AG04450 (cell line): ENCODE measurements around the gene PRDM10. TPM values are rescaled to one million over a fixed set of nuclear protein-coding genes. Genes with fewer than 3 reads are reported as not detected.
A peak's percentile ranks its signal among the peaks of the same experiment; 100 is the strongest.

Experiments used
- CTCF ChIA-PET: fragments of 300-600, 350-600 bp; formaldehyde crosslinking; extraction: SDS; loops from one replicate; lab custom pipeline; 2022; ENCODE audit warnings: antibody characterized with exemption, inconsistent platforms; lab: Charles Lee
- POLR2A ChIA-PET: fragments of 350-600 bp; formaldehyde crosslinking; extraction: SDS; loops from one replicate; lab custom pipeline; 2021; ENCODE audit warnings: antibody characterized with exemption, inconsistent platforms; lab: Yijun Ruan, JAX
- DNase-seq: peaks from one replicate; pipeline ENCODE4 v3.0.0-alpha.2; 2011; ENCODE audit warnings: low read depth, low spot score
- H3K27ac ChIP-seq: one replicate; pipeline ENCODE4 v1.5.1; 2012; ENCODE audit warnings: low read depth, low read length, control low read depth
- H3K27me3 ChIP-seq: one replicate; pipeline ENCODE4 v1.6.0; 2012; ENCODE audit warnings: low read length; ENCODE audit not compliant: control insufficient read depth, insufficient read depth
- H3K4me3 ChIP-seq: 2 replicates; pipeline ENCODE4 v1.5.1; 2011; ENCODE audit warnings: mild to moderate bottlenecking, low read depth, low read length, control low read depth
- H3K9me3 ChIP-seq: 2 replicates; pipeline ENCODE4 v1.5.1; 2012; ENCODE audit warnings: low read length; ENCODE audit not compliant: control insufficient read depth, insufficient read depth
- polyA plus RNA-seq: library from polyadenylated mRNA; depleted of rRNA; stranded (reverse); fragments of >200 nt; gene quantifications from 2 replicates; pipeline ENCODE4 v1.2.3, GENCODE V29; 2011
- TF ChIP-seq, protein P1 (sequence below): IDR thresholded peaks from 2 replicates; pipeline ENCODE4 v1.5.1; 2011; ENCODE audit warnings: low read depth, low read length, control low read depth, inconsistent platforms

Gene PRDM10
- polyA plus RNA-seq, 1 experiment: 3.9 TPM

- H3K9me3 ChIP-seq: peaks cover 3% of the 10 kb centered on the region; the same call in 1 of the 2 replicates
- peak overlapping the region; percentile 75 for H3K4me3 ChIP-seq
- POLR2A ChIA-PET: interaction anchor here (0.6 to 2.7 kb wide), 7 partner anchors 11 to 136 kb away, joined by 3 to 19 read pairs (median 5); partner anchors contain the start of gene APLP2
- H3K27ac ChIP-seq: peak overlapping the region; percentile 99
- TF ChIP-seq, protein P1, sequence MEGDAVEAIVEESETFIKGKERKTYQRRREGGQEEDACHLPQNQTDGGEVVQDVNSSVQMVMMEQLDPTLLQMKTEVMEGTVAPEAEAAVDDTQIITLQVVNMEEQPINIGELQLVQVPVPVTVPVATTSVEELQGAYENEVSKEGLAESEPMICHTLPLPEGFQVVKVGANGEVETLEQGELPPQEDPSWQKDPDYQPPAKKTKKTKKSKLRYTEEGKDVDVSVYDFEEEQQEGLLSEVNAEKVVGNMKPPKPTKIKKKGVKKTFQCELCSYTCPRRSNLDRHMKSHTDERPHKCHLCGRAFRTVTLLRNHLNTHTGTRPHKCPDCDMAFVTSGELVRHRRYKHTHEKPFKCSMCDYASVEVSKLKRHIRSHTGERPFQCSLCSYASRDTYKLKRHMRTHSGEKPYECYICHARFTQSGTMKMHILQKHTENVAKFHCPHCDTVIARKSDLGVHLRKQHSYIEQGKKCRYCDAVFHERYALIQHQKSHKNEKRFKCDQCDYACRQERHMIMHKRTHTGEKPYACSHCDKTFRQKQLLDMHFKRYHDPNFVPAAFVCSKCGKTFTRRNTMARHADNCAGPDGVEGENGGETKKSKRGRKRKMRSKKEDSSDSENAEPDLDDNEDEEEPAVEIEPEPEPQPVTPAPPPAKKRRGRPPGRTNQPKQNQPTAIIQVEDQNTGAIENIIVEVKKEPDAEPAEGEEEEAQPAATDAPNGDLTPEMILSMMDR: no peak
- CTCF ChIA-PET: interaction anchor here (0.6 to 2.3 kb wide), 4 partner anchors 67 to 128 kb away, joined by 3 to 16 read pairs (median 3); no protein-coding TSS in a partner anchor
- no peaks in the 10 kb centered on the region for H3K27me3 ChIP-seq
- DNase-seq: no peak
Observed at GRCh38 chr11:130003717-130004001, 1.0 kb upstream of the PRDM10 start.

- Histone ChIP-seq H3K4me3 (peak overlapping the region; percentile 75), H3K27me3 (no peaks in the 10 kb centered on the region), H3K27ac (peak overlapping the region; percentile 99), H3K9me3 (peaks cover 3% of the 10 kb centered on the region; the same call in 1 of the 2 replicates)
- TF ChIP-seq, protein P1: no peak
- DNase-seq: peak; percentile 94
- ChIA-PET POLR2A (interaction anchor here (0.6 to 2.7 kb wide), 25 partner anchors 11 to 1525 kb away, joined by 3 to 19 read pairs (median 4); partner anchors contain the start of gene APLP2), CTCF (interaction anchor here (0.6 to 2.3 kb wide), 6 partner anchors 11 to 129 kb away, joined by 3 to 16 read pairs (median 6); no protein-coding TSS in a partner anchor)
Observed at GRCh38 chr11:130002846-130003716, 446 bp upstream of the PRDM10 start.

DNA sequence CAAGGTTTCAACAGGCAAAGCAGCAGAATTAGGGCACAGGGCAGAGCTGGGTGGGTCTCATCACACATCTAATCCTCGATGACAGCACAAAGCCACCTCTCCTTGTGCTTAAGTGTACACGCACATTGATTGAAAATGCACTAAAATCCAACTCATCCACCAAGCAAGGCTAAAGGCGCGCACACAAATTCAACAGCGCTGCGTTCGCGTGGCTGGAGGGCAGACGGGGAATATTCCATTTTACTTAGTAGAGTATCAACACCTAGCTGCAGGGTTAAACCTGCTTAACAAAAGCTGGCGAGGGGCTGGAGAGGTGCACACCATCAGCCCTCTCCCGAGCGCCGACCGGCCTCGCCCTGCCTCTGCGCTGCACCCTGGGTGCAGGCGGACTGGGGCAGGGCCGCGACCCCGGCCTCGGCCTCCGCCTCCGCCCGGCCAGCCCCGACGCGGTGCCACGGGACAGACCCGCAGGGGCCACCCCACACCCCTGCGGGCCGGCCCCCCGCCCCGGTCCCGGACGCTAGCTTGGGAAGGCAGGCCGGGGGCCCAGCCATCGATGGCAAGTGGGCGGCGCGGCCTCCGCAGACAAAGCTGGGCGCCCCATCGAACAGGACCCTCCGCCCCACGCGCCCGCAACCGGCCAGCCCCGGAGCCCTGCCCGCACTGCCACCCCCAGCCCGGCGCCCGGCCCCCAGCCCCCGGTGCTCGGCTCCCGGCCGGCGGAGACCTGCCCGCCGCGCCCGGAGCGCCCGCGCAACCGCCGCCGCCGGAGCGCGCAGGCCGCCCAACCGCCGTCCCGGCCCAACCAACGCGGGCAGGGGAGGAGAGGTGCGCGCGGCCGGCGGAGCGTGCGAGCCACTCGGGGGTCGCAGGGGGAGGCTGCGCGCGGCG is 929 bp downstream of the PRDM10 start:
- Histone ChIP-seq H3K27me3 (no peaks in the 10 kb centered on the region), H3K9me3 (no peaks in the 10 kb centered on the region), H3K4me3 (peak overlapping the region; percentile 75), H3K27ac (peak overlapping the region; percentile 99)
- TF ChIP-seq, protein P1: no peak
- POLR2A ChIA-PET: interaction anchor here (1.0 to 2.7 kb wide), 7 partner anchors 13 to 130 kb away, joined by 3 to 19 read pairs (median 6); partner anchors contain the start of gene APLP2
- CTCF ChIA-PET: interaction anchor here (1.2 to 1.4 kb wide), 2 partner anchors 131 kb away, joined by 8 to 10 read pairs; no protein-coding TSS in a partner anchor
- DNase-seq: no peak

- no peak for DNase-seq
- ChIA-PET POLR2A (no interaction called here), CTCF (interaction anchor here (1.4 kb wide), 1 partner anchor 132 kb away, joined by 10 read pairs; no protein-coding TSS in a partner anchor)
- TF ChIP-seq, protein P1: no peak
- no peak overlapping the region for H3K27ac ChIP-seq
- H3K4me3 ChIP-seq: peak overlapping the region; percentile 75
- H3K27me3 ChIP-seq: no peaks in the 10 kb centered on the region
- no peaks in the 10 kb centered on the region for H3K9me3 ChIP-seq
Observed at GRCh38 chr11:130000552-130001176, 2.0 kb downstream of the PRDM10 start.
